K562 (cell line): Measurements from ENCODE around the gene ARL11.

Experiments used
- GTF2F1 ChIP-seq: IDR thresholded peaks from 2 replicates; pipeline ENCODE4 v1.6.1; 2011; ENCODE audit warnings: low read depth, low read length, improper control_type of control experiment
- HDAC6 ChIP-seq: IDR thresholded peaks from 2 replicates; pipeline ENCODE4 v1.6.1; 2012; ENCODE audit warnings: low read depth, mild to moderate bottlenecking, control low read depth, inconsistent platforms, low read length, moderate library complexity
- HOXB6 ChIP-seq: fragments of 250-450 bp; sonication (Bioruptor Pico); IDR thresholded peaks from 2 replicates; pipeline ENCODE4 v1.5.1; 2022; ENCODE audit warnings: mild to moderate bottlenecking, borderline replicate concordance
- KAT2B ChIP-seq: IDR thresholded peaks from one replicate; pipeline ENCODE4 v1.6.1; 2012; ENCODE audit warnings: low read depth, mild to moderate bottlenecking, control low read depth, inconsistent platforms, low read length, moderate library complexity
- LEF1 ChIP-seq: fragments of 450-650 bp; IDR thresholded peaks from 2 replicates; pipeline ENCODE4 v1.6.1; 2016; ENCODE audit warnings: mild to moderate bottlenecking
- NBN ChIP-seq: fragments of 450-650 bp; IDR thresholded peaks from 2 replicates; pipeline ENCODE4 v1.6.1; 2016; ENCODE audit warnings: low read depth, mild to moderate bottlenecking
- NR4A1 ChIP-seq, 2 experiments: fragments of 250-450 bp in 1 of 2; fragments of 450-650 bp in 1 of 2; sonication (Bioruptor Pico) in 1 of 2; IDR thresholded peaks; 2 replicates each; pipeline versions ENCODE4 v1.4.0 to v1.6.1; 2016 to 2020; ENCODE audit warnings: mild to moderate bottlenecking in 2 of 2, missing compliant biosample characterization in 1 of 2, missing genetic modification characterization in 1 of 2, moderate library complexity in 1 of 2
- TCF7L2 ChIP-seq: fragments of 150-350 bp; IDR thresholded peaks from 2 replicates; pipeline ENCODE4 v1.6.1; 2016; ENCODE audit warnings: low read depth, mild to moderate bottlenecking, low read length, moderate library complexity
- ZZZ3 ChIP-seq: fragments of 450-650 bp; IDR thresholded peaks from 2 replicates; pipeline ENCODE4 v1.6.1; 2016; ENCODE audit warnings: antibody characterized with exemption, mild to moderate bottlenecking, moderate library complexity
- TF ChIP-seq, protein P1 (sequence below), 2 experiments: fragments of 450-650 bp; formaldehyde crosslinking in 1 of 2; IDR thresholded peaks; 2 replicates each; pipeline versions ENCODE4 v1.4.0 to v1.6.1; 2014 to 2020; ENCODE audit warnings: mild to moderate bottlenecking in 2 of 2, borderline replicate concordance in 1 of 2, low read depth in 1 of 2

DNA sequence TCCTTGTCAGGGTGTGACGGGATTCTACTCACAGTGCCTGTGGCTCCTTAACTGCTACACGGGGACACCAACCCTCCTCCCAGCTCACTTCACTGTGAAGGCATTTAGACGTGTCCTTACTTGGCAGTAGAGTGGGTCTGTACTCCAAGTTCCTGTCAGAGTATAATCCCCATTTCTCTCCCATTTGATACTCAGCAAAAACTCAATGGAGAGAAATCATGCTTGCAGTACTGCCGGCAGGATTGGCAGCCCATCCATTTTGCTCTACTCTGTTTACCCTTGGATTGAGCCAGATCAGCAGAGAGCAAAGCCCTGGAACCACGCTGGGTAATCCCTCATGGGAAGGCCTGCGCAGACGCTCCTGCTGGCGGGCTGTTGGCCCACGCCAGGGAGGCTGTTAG lies 28.9 kb downstream of the ARL11 start:
- no peak for TF ChIP-seq TCF7L2
- TF ChIP-seq HOXB6: no peak
- no peak for TF ChIP-seq NR4A1 (CRISPR knock-in tag; IDR thresholded peaks at IDR 0.05)
- TF ChIP-seq NR4A1 (tag; IDR thresholded peaks at IDR 0.05): no peak
- no peak for TF ChIP-seq HDAC6
- no peak for TF ChIP-seq KAT2B
- TF ChIP-seq LEF1: no peak
- TF ChIP-seq, protein P1, sequence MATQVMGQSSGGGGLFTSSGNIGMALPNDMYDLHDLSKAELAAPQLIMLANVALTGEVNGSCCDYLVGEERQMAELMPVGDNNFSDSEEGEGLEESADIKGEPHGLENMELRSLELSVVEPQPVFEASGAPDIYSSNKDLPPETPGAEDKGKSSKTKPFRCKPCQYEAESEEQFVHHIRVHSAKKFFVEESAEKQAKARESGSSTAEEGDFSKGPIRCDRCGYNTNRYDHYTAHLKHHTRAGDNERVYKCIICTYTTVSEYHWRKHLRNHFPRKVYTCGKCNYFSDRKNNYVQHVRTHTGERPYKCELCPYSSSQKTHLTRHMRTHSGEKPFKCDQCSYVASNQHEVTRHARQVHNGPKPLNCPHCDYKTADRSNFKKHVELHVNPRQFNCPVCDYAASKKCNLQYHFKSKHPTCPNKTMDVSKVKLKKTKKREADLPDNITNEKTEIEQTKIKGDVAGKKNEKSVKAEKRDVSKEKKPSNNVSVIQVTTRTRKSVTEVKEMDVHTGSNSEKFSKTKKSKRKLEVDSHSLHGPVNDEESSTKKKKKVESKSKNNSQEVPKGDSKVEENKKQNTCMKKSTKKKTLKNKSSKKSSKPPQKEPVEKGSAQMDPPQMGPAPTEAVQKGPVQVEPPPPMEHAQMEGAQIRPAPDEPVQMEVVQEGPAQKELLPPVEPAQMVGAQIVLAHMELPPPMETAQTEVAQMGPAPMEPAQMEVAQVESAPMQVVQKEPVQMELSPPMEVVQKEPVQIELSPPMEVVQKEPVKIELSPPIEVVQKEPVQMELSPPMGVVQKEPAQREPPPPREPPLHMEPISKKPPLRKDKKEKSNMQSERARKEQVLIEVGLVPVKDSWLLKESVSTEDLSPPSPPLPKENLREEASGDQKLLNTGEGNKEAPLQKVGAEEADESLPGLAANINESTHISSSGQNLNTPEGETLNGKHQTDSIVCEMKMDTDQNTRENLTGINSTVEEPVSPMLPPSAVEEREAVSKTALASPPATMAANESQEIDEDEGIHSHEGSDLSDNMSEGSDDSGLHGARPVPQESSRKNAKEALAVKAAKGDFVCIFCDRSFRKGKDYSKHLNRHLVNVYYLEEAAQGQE (IDR thresholded peaks at IDR 0.05; ENCODE audit: borderline replicate concordance): no peak
- TF ChIP-seq, protein P1 (CRISPR knock-in tag; IDR thresholded peaks at IDR 0.05; ENCODE audit: low read depth): no peak
- TF ChIP-seq NBN: no peak
- TF ChIP-seq ZZZ3: no peak
- no peak for TF ChIP-seq GTF2F1
